ENCODE results near the gene RAN. TPM values are rescaled to one million over a fixed set of nuclear protein-coding genes. Genes with fewer than 3 reads are reported as not detected.
"Not testable (repeated sequence)": the region's sequence is repeated elsewhere in the genome, so short reads cannot be mapped to it uniquely, and the experiment has no call there.

Gene RAN
- total RNA-seq, 1 experiment from 2014 or later = 1,052 TPM

- DNase-seq (ENCODE audit: low read depth) = no peak
Measured at GRCh38 chr12:130849561-130850417, 22.1 kb upstream of the RAN start.

GRCh38 chr12:130850418-130851021, 21.3 kb upstream of the RAN start:
- DNase-seq (ENCODE audit: low read depth) = no peak

GRCh38 chr12:130856088-130856487, 15.8 kb upstream of the RAN start:
- no peak for DNase-seq (ENCODE audit: low read depth)

- no peak for DNase-seq (ENCODE audit: low read depth)
Measured at GRCh38 chr12:130858084-130858483, 13.8 kb upstream of the RAN start.

GRCh38 chr12:130859161-130859560, 12.7 kb upstream of the RAN start:
- no peak for DNase-seq (ENCODE audit: low read depth)

- DNase-seq (ENCODE audit: low read depth) = no peak
Measured at GRCh38 chr12:130860311-130860710, 11.6 kb upstream of the RAN start.

- DNase-seq (ENCODE audit: low read depth) = no peak
Measured at GRCh38 chr12:130862161-130862560, 9.7 kb upstream of the RAN start.

GRCh38 chr12:130862771-130863170, 9.1 kb upstream of the RAN start:
- DNase-seq (ENCODE audit: low read depth) = not testable (repeated sequence)

GRCh38 chr12:130863298-130863697, 8.6 kb upstream of the RAN start:
- DNase-seq (ENCODE audit: low read depth) = no peak

- DNase-seq (ENCODE audit: low read depth) = no peak
Measured at GRCh38 chr12:130868412-130868811, 3.5 kb upstream of the RAN start.

GRCh38 chr12:130870442-130871285, 1.2 kb upstream of the RAN start:
- DNase-seq (ENCODE audit: low read depth) = peak; percentile 70

GRCh38 chr12:130872179-130873096, 572 bp downstream of the RAN start:
- peak; percentile 29 for DNase-seq (ENCODE audit: low read depth)

GRCh38 chr12:130873106-130873795, 1.4 kb downstream of the RAN start:
- no peak for DNase-seq (ENCODE audit: low read depth)

- no peak for DNase-seq (ENCODE audit: low read depth)
Measured at GRCh38 chr12:130873825-130874224, 2.0 kb downstream of the RAN start.

- DNase-seq (ENCODE audit: low read depth) = no peak
Measured at GRCh38 chr12:130874696-130875095, 2.8 kb downstream of the RAN start.

GRCh38 chr12:130875193-130875592, 3.3 kb downstream of the RAN start:
- DNase-seq (ENCODE audit: low read depth) = no peak

- DNase-seq (ENCODE audit: low read depth) = not testable (repeated sequence)
Measured at GRCh38 chr12:130875708-130876107, 3.8 kb downstream of the RAN start.

GRCh38 chr12:130876297-130876696, 4.4 kb downstream of the RAN start:
- no peak for DNase-seq (ENCODE audit: low read depth)

- DNase-seq (ENCODE audit: low read depth) = no peak
Measured at GRCh38 chr12:130876758-130877157, 4.9 kb downstream of the RAN start.

GRCh38 chr12:130877333-130877732, 5.5 kb downstream of the RAN start:
- DNase-seq (ENCODE audit: low read depth) = no peak

All from RPMI7951 (cell line).